Activated CD8-positive, alpha-beta T cell treated with anti-CD3 and anti-CD28 coated beads for 36 hours (primary cell): Measurements from ENCODE around the gene HHLA2. TPM values are rescaled to one million over a fixed set of nuclear protein-coding genes. Genes with fewer than 3 reads are reported as not detected.

ENCODE experiments used
- ATAC-seq: fragments of 200-7000 bp; cut with Tn5 transposase; one replicate; pipeline ENCODE4 v1.10.0; 2021; ENCODE audit warnings: mild to moderate bottlenecking, moderate library complexity
- CTCF ChIA-PET: fragments of 350-600 bp; sonication (Branson Sonifier 250); formaldehyde crosslinking; loops from one replicate; lab custom pipeline; 2021; ENCODE audit warnings: antibody characterized with exemption; lab: Charles Lee
- POLR2A ChIA-PET: fragments of 350-600 bp; sonication (Branson Sonifier 250); formaldehyde crosslinking; loops from one replicate; lab custom pipeline; 2021; ENCODE audit warnings: antibody characterized with exemption; lab: Charles Lee
- DNase-seq: peaks from one replicate; pipeline ENCODE4 v3.0.0-alpha.2; 2020
- H3K27ac Mint-ChIP-seq: one replicate; pipeline ENCODE4 v1.8.0; 2021; ENCODE audit warnings: mild to moderate bottlenecking, mixed read lengths
- H3K27me3 Mint-ChIP-seq: one replicate; pipeline ENCODE4 v1.8.0; 2021; ENCODE audit warnings: mixed read lengths
- H3K36me3 Mint-ChIP-seq: one replicate; pipeline ENCODE4 v1.8.0; 2021; ENCODE audit warnings: low read depth, mixed read lengths
- H3K4me1 Mint-ChIP-seq: one replicate; pipeline ENCODE4 v1.8.0; 2021; ENCODE audit warnings: low read depth, mixed read lengths
- H3K4me3 Mint-ChIP-seq: one replicate; pipeline ENCODE4 v1.8.0; 2021; ENCODE audit warnings: mild to moderate bottlenecking, moderate library complexity, mixed read lengths
- H3K9me3 Mint-ChIP-seq: one replicate; pipeline ENCODE4 v1.8.0; 2021; ENCODE audit warnings: mixed read lengths
- CTCF ChIP-seq: fragments of 200-600 bp; IDR thresholded peaks from one replicate; pipeline ENCODE4 v1.8.0; 2022; ENCODE audit warnings: antibody characterized with exemption, mild to moderate bottlenecking
- intact Hi-C: fragments of 100-400 bp; cut with micrococcal nuclease; formaldehyde crosslinking; loops from one replicate; pipeline ENCODE4 v1.10.0; 2022
- total RNA-seq, 2 experiments: library from RNA; stranded (reverse); gene quantifications; one replicate each; pipeline ENCODE4 v1.2.3, GENCODE V29; 2021

The HHLA2 gene
- total RNA-seq, 2 experiments from 2014 or later, result 1.7 to 2.2 TPM

GRCh38 chr3:108394563-108394962 is 98.2 kb downstream of the HHLA2 start:
- ChIA-PET POLR2A (no interaction called here), CTCF (interaction anchor here (0.6 to 2.4 kb wide), 2 partner anchors 11 to 408 kb away, joined by 3 to 8 read pairs; no protein-coding TSS in a partner anchor)
- ATAC-seq, result no peak
- Mint-ChIP-seq H3K9me3 (no peaks in the 10 kb centered on the region), H3K27ac (no peak overlapping the region), H3K27me3 (peaks cover 7% of the 10 kb centered on the region), H3K36me3 (no peaks in the 10 kb centered on the region), H3K4me3 (no peak overlapping the region), H3K4me1 (peaks cover 2% of the 10 kb centered on the region)
- DNase-seq, result no peak
- intact Hi-C loops, result no loop called here
- TF ChIP-seq CTCF, result no peak

GRCh38 chr3:108396336-108396735 is 100.0 kb downstream of the HHLA2 start:
- Mint-ChIP-seq H3K9me3 (no peaks in the 10 kb centered on the region), H3K4me1 (peaks cover 2% of the 10 kb centered on the region), H3K27me3 (peaks cover 5% of the 10 kb centered on the region), H3K4me3 (no peak overlapping the region), H3K36me3 (no peaks in the 10 kb centered on the region), H3K27ac (no peak overlapping the region)
- ChIA-PET POLR2A (no interaction called here), CTCF (no interaction called here)
- DNase-seq, result no peak
- intact Hi-C loops, result no loop called here
- no peak for ATAC-seq
- TF ChIP-seq CTCF, result no peak

- intact Hi-C loops, result no loop called here
- H3K4me1 Mint-ChIP-seq, result peaks cover 2% of the 10 kb centered on the region
- no peak for TF ChIP-seq CTCF
- H3K36me3 Mint-ChIP-seq, result no peaks in the 10 kb centered on the region
- POLR2A ChIA-PET, result no interaction called here
- CTCF ChIA-PET, result no interaction called here
- DNase-seq, result no peak
- no peaks in the 10 kb centered on the region for H3K9me3 Mint-ChIP-seq
- no peak overlapping the region for H3K27ac Mint-ChIP-seq
- no peak overlapping the region for H3K4me3 Mint-ChIP-seq
- H3K27me3 Mint-ChIP-seq, result no peaks in the 10 kb centered on the region
- no peak for ATAC-seq
These were observed 102.2 kb downstream of the HHLA2 start for GRCh38 chr3:108398510-108398909.

DNA sequence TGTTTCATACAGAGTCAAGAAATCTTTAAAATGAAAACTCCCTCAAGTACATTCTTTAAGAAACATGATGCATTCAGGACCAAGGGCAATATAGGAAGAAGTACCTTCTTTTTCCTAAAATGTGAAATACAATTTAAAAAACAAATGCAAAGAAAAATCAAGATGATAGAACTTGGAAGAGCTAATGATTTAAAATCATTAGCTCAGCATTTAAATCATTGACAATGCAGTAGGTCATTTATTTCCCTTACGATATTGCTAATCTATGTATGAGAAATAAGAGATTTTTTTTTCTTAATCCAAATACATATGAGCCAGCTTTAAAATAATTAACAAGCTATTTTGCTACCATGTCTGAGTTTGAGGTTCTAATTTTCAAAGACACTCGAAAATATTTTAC is 105.5 kb downstream of the HHLA2 start:
- DNase-seq, result no peak
- ChIA-PET POLR2A (no interaction called here), CTCF (interaction anchor here (1.4 to 1.7 kb wide), 2 partner anchors 178 to 248 kb away, joined by 3 to 6 read pairs; no protein-coding TSS in a partner anchor)
- H3K27ac Mint-ChIP-seq, result no peak overlapping the region
- H3K9me3 Mint-ChIP-seq, result no peaks in the 10 kb centered on the region
- no peaks in the 10 kb centered on the region for H3K4me1 Mint-ChIP-seq
- no peak for ATAC-seq
- H3K36me3 Mint-ChIP-seq, result no peaks in the 10 kb centered on the region
- no peak overlapping the region for H3K4me3 Mint-ChIP-seq
- intact Hi-C loops, result loop anchor here (10.0 kb wide), 1 partner anchor 247 kb away; no protein-coding TSS in a partner anchor
- TF ChIP-seq CTCF, result no peak
- no peaks in the 10 kb centered on the region for H3K27me3 Mint-ChIP-seq

DNA sequence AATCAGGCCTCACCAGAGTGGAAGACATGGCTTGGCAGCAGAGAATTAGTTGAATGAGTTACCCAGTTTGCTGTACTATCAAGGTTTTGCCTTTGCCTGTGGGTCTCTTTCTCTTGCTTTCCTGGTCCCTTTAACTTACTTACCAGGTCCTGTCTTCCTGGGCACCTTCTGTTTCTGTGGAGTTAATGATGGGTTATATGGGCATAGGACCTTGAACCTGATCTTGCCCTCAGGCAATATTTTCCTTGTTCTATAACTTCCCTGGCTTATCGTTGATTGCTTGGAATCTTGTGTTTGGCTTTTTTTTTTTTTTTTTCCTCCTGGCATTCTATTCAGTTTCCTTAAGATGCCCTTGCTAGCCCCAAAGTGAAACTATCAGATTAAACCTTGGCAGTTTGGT is 106.8 kb downstream of the HHLA2 start:
- intact Hi-C loops, result loop anchor here (10.0 kb wide), 1 partner anchor 248 kb away; no protein-coding TSS in a partner anchor
- DNase-seq (no peak), ATAC-seq (no peak)
- H3K27ac Mint-ChIP-seq, result no peak overlapping the region
- H3K4me1 Mint-ChIP-seq, result no peaks in the 10 kb centered on the region
- no peak overlapping the region for H3K4me3 Mint-ChIP-seq
- CTCF ChIA-PET, result interaction anchor here (1.0 to 1.7 kb wide), 6 partner anchors 16 to 475 kb away, joined by 3 to 6 read pairs (median 4); no protein-coding TSS in a partner anchor
- POLR2A ChIA-PET, result no interaction called here
- H3K27me3 Mint-ChIP-seq, result no peaks in the 10 kb centered on the region
- H3K36me3 Mint-ChIP-seq, result no peaks in the 10 kb centered on the region
- no peak for TF ChIP-seq CTCF
- no peaks in the 10 kb centered on the region for H3K9me3 Mint-ChIP-seq
